NCI-H748 (cell line): ENCODE results near the gene TMCO6.
"Not testable (repeated sequence)": the region's sequence is repeated elsewhere in the genome, so short reads cannot be mapped to it uniquely, and the experiment has no call there.

ENCODE experiments used
- DNase-seq: peaks from one replicate; lab custom pipeline; 2025; ENCODE audit not compliant: unreplicated experiment; lab: John Stamatoyannopoulos, UW

The TMCO6 gene

GRCh38 chr5:140630292-140631035 is 8.8 kb upstream of the TMCO6 start:
- no peak for DNase-seq

GRCh38 chr5:140631036-140631417 is 8.2 kb upstream of the TMCO6 start:
- DNase-seq = no peak

GRCh38 chr5:140631831-140632365 is 7.4 kb upstream of the TMCO6 start:
- DNase-seq = peak; percentile 87

- DNase-seq = peak; percentile 87
Observed at GRCh38 chr5:140632366-140633020, 6.8 kb upstream of the TMCO6 start.

- peak; percentile 38 for DNase-seq
Observed at GRCh38 chr5:140633021-140633471, 6.2 kb upstream of the TMCO6 start, which contains the start of gene CD14. Gene CD14 (minus strand): TSS chr5:140633175. CDS start chr5:140633071, 104 bp downstream.

GRCh38 chr5:140633501-140633900 is 5.8 kb upstream of the TMCO6 start:
- DNase-seq = no peak

GRCh38 chr5:140634103-140634502 is 5.1 kb upstream of the TMCO6 start:
- no peak for DNase-seq

GRCh38 chr5:140635291-140636257 is 3.7 kb upstream of the TMCO6 start:
- no peak for DNase-seq

GRCh38 chr5:140637371-140638100 is 1.7 kb upstream of the TMCO6 start:
- no peak for DNase-seq

- DNase-seq = not testable (repeated sequence)
Observed at GRCh38 chr5:140638898-140639147, 428 bp upstream of the TMCO6 start.

GRCh38 chr5:140641716-140642115 is 2.5 kb downstream of the TMCO6 start:
- no peak for DNase-seq

- DNase-seq = no peak
Observed at GRCh38 chr5:140642718-140643117, 3.5 kb downstream of the TMCO6 start.

GRCh38 chr5:140647042-140647419 is 7.8 kb downstream of the TMCO6 start:
- DNase-seq = no peak

- DNase-seq = no peak
Observed at GRCh38 chr5:140658870-140659269, 19.6 kb downstream of the TMCO6 start.

GRCh38 chr5:140660371-140660770 is 21.1 kb downstream of the TMCO6 start:
- DNase-seq = not testable (repeated sequence)

- DNase-seq = no peak
Observed at GRCh38 chr5:140664030-140664358, 24.7 kb downstream of the TMCO6 start.

- DNase-seq = peak; percentile 96
Observed at GRCh38 chr5:140664359-140665119, 25.3 kb downstream of the TMCO6 start, which contains the start of gene WDR55. Gene WDR55 (plus strand): TSS chr5:140664904. CDS start chr5:140664913, 9 bp downstream.

- DNase-seq = not testable (repeated sequence)
Observed at GRCh38 chr5:140671035-140671434, 31.8 kb downstream of the TMCO6 start.

- DNase-seq = no peak
Observed at GRCh38 chr5:140671472-140672125, 32.3 kb downstream of the TMCO6 start.
